Measurements from ENCODE around the gene MAP1LC3A.
A peak's percentile ranks its signal among the peaks of the same experiment; 100 is the strongest.
"Not testable (repeated sequence)": the region's sequence is repeated elsewhere in the genome, so short reads cannot be mapped to it uniquely, and the experiment has no call there.

MAP1LC3A gene

GRCh38 chr20:34517114-34517505, 41.4 kb upstream of the MAP1LC3A start:
- Histone ChIP-seq H3K27me3 (ENCODE audit: control insufficient read depth in 2 of 2, insufficient read depth in 2 of 2, low read length in 2 of 2) (no peaks in the 10 kb centered on the region), H3K27ac (ENCODE audit: low read depth in 2 of 2, low read length in 2 of 2) (peak overlapping the region; percentile 97), H3K9me3 (ENCODE audit: control insufficient read depth in 2 of 2, low read length in 2 of 2) (no peaks in the 10 kb centered on the region), H3K4me3 (ENCODE audit: low read length in 2 of 2) (peak overlapping the region; percentile 88 to 96), H3K4me1 (ENCODE audit: control insufficient read depth in 2 of 2, insufficient read depth in 2 of 2, low read length in 2 of 2) (peaks cover 8 to 17% of the 10 kb centered on the region in 2 donors), H3K9ac (ENCODE audit: low read depth in 1 of 2, low read length in 2 of 2) (peak overlapping the region; percentile 76 to 93), H3K36me3 (ENCODE audit: control insufficient read depth in 2 of 2, insufficient read depth in 2 of 2, low read length in 2 of 2) (no peaks in the 10 kb centered on the region)

- peaks cover 20 to 31% of the 10 kb centered on the region in 2 donors for H3K4me1 ChIP-seq (ENCODE audit: control insufficient read depth in 2 of 2, insufficient read depth in 2 of 2, low read length in 2 of 2)
- not testable (repeated sequence) for H3K4me3 ChIP-seq (ENCODE audit: low read length in 2 of 2); H3K27me3 ChIP-seq (ENCODE audit: control insufficient read depth in 2 of 2, insufficient read depth in 2 of 2, low read length in 2 of 2); H3K9ac ChIP-seq (ENCODE audit: low read depth in 1 of 2, low read length in 2 of 2); H3K9me3 ChIP-seq (ENCODE audit: control insufficient read depth in 2 of 2, low read length in 2 of 2); H3K36me3 ChIP-seq (ENCODE audit: control insufficient read depth in 2 of 2, insufficient read depth in 2 of 2, low read length in 2 of 2); H3K27ac ChIP-seq (ENCODE audit: low read depth in 2 of 2, low read length in 2 of 2)
These were observed 39.7 kb upstream of the MAP1LC3A start for GRCh38 chr20:34518863-34519262.

GRCh38 chr20:34519841-34520240, 38.7 kb upstream of the MAP1LC3A start:
- H3K4me3 ChIP-seq (ENCODE audit: low read length in 2 of 2); H3K27ac ChIP-seq (ENCODE audit: low read depth in 2 of 2, low read length in 2 of 2); H3K9me3 ChIP-seq (ENCODE audit: control insufficient read depth in 2 of 2, low read length in 2 of 2); H3K27me3 ChIP-seq (ENCODE audit: control insufficient read depth in 2 of 2, insufficient read depth in 2 of 2, low read length in 2 of 2); H3K9ac ChIP-seq (ENCODE audit: low read depth in 1 of 2, low read length in 2 of 2); H3K36me3 ChIP-seq (ENCODE audit: control insufficient read depth in 2 of 2, insufficient read depth in 2 of 2, low read length in 2 of 2): not testable (repeated sequence)
- H3K4me1 ChIP-seq (ENCODE audit: control insufficient read depth in 2 of 2, insufficient read depth in 2 of 2, low read length in 2 of 2): peaks cover 17 to 35% of the 10 kb centered on the region in 2 donors

DNA sequence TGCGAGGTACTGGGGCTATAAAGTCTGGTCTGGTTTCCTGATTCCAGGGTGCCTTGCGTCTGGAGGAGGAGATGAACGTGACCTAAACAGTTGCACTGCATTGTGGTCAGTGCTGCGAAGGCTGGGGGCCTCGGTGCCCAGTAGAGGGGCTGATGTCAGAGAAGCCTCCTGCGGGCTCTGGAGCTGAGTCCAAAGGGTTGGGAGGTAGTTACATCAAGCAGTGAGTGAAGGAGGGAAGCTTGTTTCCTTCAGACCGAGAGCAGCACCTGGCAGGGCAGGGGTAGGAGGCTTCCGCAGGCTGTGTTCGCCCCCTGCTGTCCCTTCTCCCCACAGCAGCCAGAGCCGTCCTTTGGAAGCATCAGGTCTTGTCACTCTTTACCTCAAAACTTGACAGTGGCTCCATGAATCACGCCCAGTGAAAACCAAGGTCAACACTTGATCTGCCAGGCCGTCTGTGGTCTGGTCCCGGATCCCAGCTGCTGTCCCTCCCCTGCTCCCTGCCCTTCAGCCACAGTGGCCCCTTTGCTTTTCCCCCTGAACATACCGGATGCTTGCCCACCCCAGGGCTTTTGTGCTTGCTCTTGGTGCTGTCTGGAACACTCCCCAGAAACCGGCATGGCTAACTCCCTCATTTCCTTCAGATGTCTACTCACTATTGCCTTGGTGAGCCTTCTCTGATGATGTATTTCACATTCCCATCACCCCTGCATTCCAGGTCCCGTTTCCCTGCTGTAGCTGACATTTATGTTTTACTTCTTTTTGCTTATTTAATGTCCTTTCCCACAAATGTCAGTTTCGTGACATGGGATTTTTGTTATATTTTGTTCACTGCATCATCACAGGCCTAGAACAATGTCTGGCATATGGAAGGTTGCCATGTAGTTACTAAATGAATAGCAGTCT, 35.3 kb upstream of the MAP1LC3A start:
- Histone ChIP-seq H3K9me3 (ENCODE audit: control insufficient read depth in 2 of 2, low read length in 2 of 2) (no peaks in the 10 kb centered on the region), H3K4me3 (ENCODE audit: low read length in 2 of 2) (peak overlapping the region; percentile 36 to 50), H3K4me1 (ENCODE audit: control insufficient read depth in 2 of 2, insufficient read depth in 2 of 2, low read length in 2 of 2) (peaks cover 28 to 41% of the 10 kb centered on the region in 2 donors), H3K27ac (ENCODE audit: low read depth in 2 of 2, low read length in 2 of 2) (peak overlapping the region; percentile 71 to 81), H3K9ac (ENCODE audit: low read depth in 1 of 2, low read length in 2 of 2) (peak overlapping the region in 1 of 2 donors; percentile 49), H3K36me3 (ENCODE audit: control insufficient read depth in 2 of 2, insufficient read depth in 2 of 2, low read length in 2 of 2) (peaks cover 15 to 16% of the 10 kb centered on the region in 2 donors), H3K27me3 (ENCODE audit: control insufficient read depth in 2 of 2, insufficient read depth in 2 of 2, low read length in 2 of 2) (no peaks in the 10 kb centered on the region)

GRCh38 chr20:34524426-34524825, 34.1 kb upstream of the MAP1LC3A start:
- Histone ChIP-seq H3K9me3 (ENCODE audit: control insufficient read depth in 2 of 2, low read length in 2 of 2) (no peaks in the 10 kb centered on the region), H3K4me3 (ENCODE audit: low read length in 2 of 2) (no peak overlapping the region), H3K4me1 (ENCODE audit: control insufficient read depth in 2 of 2, insufficient read depth in 2 of 2, low read length in 2 of 2) (peaks cover 34 to 41% of the 10 kb centered on the region in 2 donors), H3K27me3 (ENCODE audit: control insufficient read depth in 2 of 2, insufficient read depth in 2 of 2, low read length in 2 of 2) (no peaks in the 10 kb centered on the region), H3K27ac (ENCODE audit: low read depth in 2 of 2, low read length in 2 of 2) (peak overlapping the region in 1 of 2 donors; percentile 1), H3K36me3 (ENCODE audit: control insufficient read depth in 2 of 2, insufficient read depth in 2 of 2, low read length in 2 of 2) (peaks cover 19 to 26% of the 10 kb centered on the region in 2 donors), H3K9ac (ENCODE audit: low read depth in 1 of 2, low read length in 2 of 2) (no peak overlapping the region)

- H3K4me3 ChIP-seq (ENCODE audit: low read length in 2 of 2): peak overlapping the region in 1 of 2 donors; percentile 41
- H3K9ac ChIP-seq (ENCODE audit: low read depth in 1 of 2, low read length in 2 of 2): peak overlapping the region; percentile 56 to 62
- H3K9me3 ChIP-seq (ENCODE audit: control insufficient read depth in 2 of 2, low read length in 2 of 2): no peaks in the 10 kb centered on the region
- peaks cover 34 to 41% of the 10 kb centered on the region in 2 donors for H3K4me1 ChIP-seq (ENCODE audit: control insufficient read depth in 2 of 2, insufficient read depth in 2 of 2, low read length in 2 of 2)
- peaks cover 24 to 33% of the 10 kb centered on the region in 2 donors for H3K36me3 ChIP-seq (ENCODE audit: control insufficient read depth in 2 of 2, insufficient read depth in 2 of 2, low read length in 2 of 2)
- H3K27ac ChIP-seq (ENCODE audit: low read depth in 2 of 2, low read length in 2 of 2): peak overlapping the region; percentile 86 to 88
- no peaks in the 10 kb centered on the region for H3K27me3 ChIP-seq (ENCODE audit: control insufficient read depth in 2 of 2, insufficient read depth in 2 of 2, low read length in 2 of 2)
These were observed 33.2 kb upstream of the MAP1LC3A start for GRCh38 chr20:34525342-34525708.

DNA sequence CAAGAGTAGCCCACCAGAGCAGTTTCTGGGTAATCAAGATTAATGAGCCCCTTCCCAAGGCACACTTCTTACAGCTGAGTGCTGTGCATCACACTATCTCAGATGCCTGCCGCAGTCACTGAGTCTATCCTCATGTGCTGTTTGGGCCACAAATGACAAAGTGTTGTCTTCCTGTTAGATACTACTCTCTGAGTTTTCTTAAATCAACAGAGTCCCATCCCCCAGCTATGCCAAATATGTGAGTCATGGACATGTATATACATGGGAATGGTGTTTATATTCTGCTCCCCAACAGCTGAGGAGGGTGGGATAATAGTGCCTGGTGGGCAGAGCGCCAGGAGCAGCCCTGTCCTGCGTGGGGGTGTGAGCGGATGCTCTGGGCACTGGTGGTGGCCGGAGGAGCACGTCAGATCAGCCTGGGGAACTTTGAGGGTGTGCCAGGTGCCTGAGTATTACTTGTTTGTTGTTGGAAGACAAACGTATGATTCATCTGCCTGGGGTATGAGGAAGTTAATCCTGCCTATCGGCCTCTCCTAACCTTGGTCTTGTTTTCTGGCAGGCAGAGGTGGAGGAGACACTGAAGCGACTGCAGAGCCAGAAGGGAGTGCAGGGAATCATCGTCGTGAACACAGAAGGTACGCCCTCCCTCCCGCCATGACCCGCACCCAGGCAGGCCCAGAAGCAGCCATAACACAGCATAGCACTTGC, 32.7 kb upstream of the MAP1LC3A start:
- Histone ChIP-seq H3K36me3 (ENCODE audit: control insufficient read depth in 2 of 2, insufficient read depth in 2 of 2, low read length in 2 of 2) (peaks cover 29 to 39% of the 10 kb centered on the region in 2 donors), H3K27ac (ENCODE audit: low read depth in 2 of 2, low read length in 2 of 2) (peak overlapping the region; percentile 86 to 88), H3K4me1 (ENCODE audit: control insufficient read depth in 2 of 2, insufficient read depth in 2 of 2, low read length in 2 of 2) (peaks cover 34 to 41% of the 10 kb centered on the region in 2 donors), H3K9me3 (ENCODE audit: control insufficient read depth in 2 of 2, low read length in 2 of 2) (no peaks in the 10 kb centered on the region), H3K9ac (ENCODE audit: low read depth in 1 of 2, low read length in 2 of 2) (peak overlapping the region; percentile 56 to 62), H3K4me3 (ENCODE audit: low read length in 2 of 2) (peak overlapping the region in 1 of 2 donors; percentile 65), H3K27me3 (ENCODE audit: control insufficient read depth in 2 of 2, insufficient read depth in 2 of 2, low read length in 2 of 2) (no peaks in the 10 kb centered on the region)

DNA sequence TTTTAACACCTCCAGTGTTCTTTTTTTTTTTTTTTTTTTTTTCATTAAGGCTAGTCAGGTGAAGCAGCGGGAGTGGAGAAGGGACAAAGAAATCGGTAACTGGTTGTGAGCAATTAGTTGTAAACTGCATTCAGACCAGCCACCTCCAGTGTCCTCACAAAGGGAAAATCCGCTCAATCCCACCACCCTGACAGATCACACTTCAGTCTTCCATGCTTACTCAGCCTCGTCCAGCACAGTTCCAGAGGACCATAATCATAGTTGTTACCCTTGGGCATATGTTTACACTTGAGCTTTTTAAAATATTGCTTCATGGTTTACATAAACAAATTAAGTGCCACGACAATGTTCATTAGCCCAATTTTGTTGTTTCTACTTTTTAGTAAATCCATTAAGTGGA, 32.1 kb upstream of the MAP1LC3A start:
- Histone ChIP-seq H3K27ac (ENCODE audit: low read depth in 2 of 2, low read length in 2 of 2) (peak overlapping the region; percentile 86 to 88), H3K4me3 (ENCODE audit: low read length in 2 of 2) (peak overlapping the region; percentile 38 to 65), H3K9ac (ENCODE audit: low read depth in 1 of 2, low read length in 2 of 2) (peak overlapping the region; percentile 38 to 62), H3K27me3 (ENCODE audit: control insufficient read depth in 2 of 2, insufficient read depth in 2 of 2, low read length in 2 of 2) (no peaks in the 10 kb centered on the region), H3K9me3 (ENCODE audit: control insufficient read depth in 2 of 2, low read length in 2 of 2) (no peaks in the 10 kb centered on the region), H3K36me3 (ENCODE audit: control insufficient read depth in 2 of 2, insufficient read depth in 2 of 2, low read length in 2 of 2) (peaks cover 31 to 45% of the 10 kb centered on the region in 2 donors), H3K4me1 (ENCODE audit: control insufficient read depth in 2 of 2, insufficient read depth in 2 of 2, low read length in 2 of 2) (peaks cover 34 to 41% of the 10 kb centered on the region in 2 donors)

GRCh38 chr20:34527016-34527415, 31.5 kb upstream of the MAP1LC3A start:
- peaks cover 34 to 39% of the 10 kb centered on the region in 2 donors for H3K4me1 ChIP-seq (ENCODE audit: control insufficient read depth in 2 of 2, insufficient read depth in 2 of 2, low read length in 2 of 2)
- no peaks in the 10 kb centered on the region for H3K27me3 ChIP-seq (ENCODE audit: control insufficient read depth in 2 of 2, insufficient read depth in 2 of 2, low read length in 2 of 2)
- H3K36me3 ChIP-seq (ENCODE audit: control insufficient read depth in 2 of 2, insufficient read depth in 2 of 2, low read length in 2 of 2): peaks cover 36 to 48% of the 10 kb centered on the region in 2 donors
- H3K9me3 ChIP-seq (ENCODE audit: control insufficient read depth in 2 of 2, low read length in 2 of 2): no peaks in the 10 kb centered on the region
- H3K27ac ChIP-seq (ENCODE audit: low read depth in 2 of 2, low read length in 2 of 2): peak overlapping the region; percentile 86 to 88
- peak overlapping the region in 1 of 2 donors; percentile 38 for H3K9ac ChIP-seq (ENCODE audit: low read depth in 1 of 2, low read length in 2 of 2)
- H3K4me3 ChIP-seq (ENCODE audit: low read length in 2 of 2): peak overlapping the region in 1 of 2 donors; percentile 65

DNA sequence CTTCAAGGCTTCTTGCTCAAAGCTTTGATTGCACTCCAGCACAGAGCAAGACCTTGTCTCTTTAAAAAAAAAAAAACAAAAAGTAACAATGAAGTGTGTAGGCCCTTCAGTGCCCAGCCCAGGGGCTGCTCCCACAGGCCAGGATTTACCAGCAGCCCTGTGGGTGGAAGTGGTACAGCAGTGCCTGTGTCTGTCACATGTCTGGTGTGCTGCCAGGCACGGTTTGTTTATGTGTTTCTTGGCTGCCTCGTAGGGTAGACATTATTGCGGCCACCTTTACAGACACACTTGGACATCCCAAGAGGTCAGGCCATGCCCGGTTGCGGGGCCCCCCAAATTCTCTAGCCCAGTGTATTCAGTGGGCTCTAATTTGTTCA, 29.6 kb upstream of the MAP1LC3A start:
- H3K9me3 ChIP-seq (ENCODE audit: control insufficient read depth in 2 of 2, low read length in 2 of 2): no peaks in the 10 kb centered on the region
- H3K4me3 ChIP-seq (ENCODE audit: low read length in 2 of 2): no peak overlapping the region
- H3K9ac ChIP-seq (ENCODE audit: low read depth in 1 of 2, low read length in 2 of 2): no peak overlapping the region
- no peaks in the 10 kb centered on the region for H3K27me3 ChIP-seq (ENCODE audit: control insufficient read depth in 2 of 2, insufficient read depth in 2 of 2, low read length in 2 of 2)
- H3K36me3 ChIP-seq (ENCODE audit: control insufficient read depth in 2 of 2, insufficient read depth in 2 of 2, low read length in 2 of 2): peaks cover 49 to 62% of the 10 kb centered on the region in 2 donors
- H3K4me1 ChIP-seq (ENCODE audit: control insufficient read depth in 2 of 2, insufficient read depth in 2 of 2, low read length in 2 of 2): peaks cover 23% of the 10 kb centered on the region in 2 donors
- no peak overlapping the region for H3K27ac ChIP-seq (ENCODE audit: low read depth in 2 of 2, low read length in 2 of 2)

All from mucosa of rectum (tissue), 2 donors.